Ectodermal cell (in vitro differentiated cells): Measurements from ENCODE around the gene HELZ2.

Source experiments
- H3K27ac ChIP-seq: 2 replicates; pipeline ENCODE4 v1.7.0; 2013; ENCODE audit warnings: mild to moderate bottlenecking, low read depth, low read length; ENCODE audit not compliant: insufficient read depth, poor library complexity, severe bottlenecking
- H3K27me3 ChIP-seq: 2 replicates; pipeline ENCODE4 v1.7.0; 2013; ENCODE audit warnings: mild to moderate bottlenecking, low read length; ENCODE audit not compliant: insufficient read depth, control insufficient read depth, poor library complexity, severe bottlenecking
- H3K36me3 ChIP-seq: one replicate; pipeline ENCODE4 v1.7.0; 2013; ENCODE audit warnings: low read length; ENCODE audit not compliant: control insufficient read depth, insufficient read depth
- H3K4me1 ChIP-seq: one replicate; pipeline ENCODE4 v1.7.0; 2013; ENCODE audit warnings: low read length; ENCODE audit not compliant: control insufficient read depth, insufficient read depth
- H3K4me3 ChIP-seq: 2 replicates; pipeline ENCODE4 v1.7.0; 2013; ENCODE audit warnings: low read depth, low read length, control low read depth; ENCODE audit not compliant: insufficient read depth
- H3K9me3 ChIP-seq: 2 replicates; pipeline ENCODE4 v1.7.0; 2013; ENCODE audit warnings: mild to moderate bottlenecking, low read length, moderate library complexity; ENCODE audit not compliant: control insufficient read depth
- WGBS, 2 experiments: methylation state at CpG; one replicate each; pipeline ENCODE4 v1.1.7; 2013; ENCODE audit warnings: missing lambda C conversion rate in 2 of 2; 5-methylcytosine and 5-hydroxymethylcytosine counted together

The HELZ2 gene

DNA sequence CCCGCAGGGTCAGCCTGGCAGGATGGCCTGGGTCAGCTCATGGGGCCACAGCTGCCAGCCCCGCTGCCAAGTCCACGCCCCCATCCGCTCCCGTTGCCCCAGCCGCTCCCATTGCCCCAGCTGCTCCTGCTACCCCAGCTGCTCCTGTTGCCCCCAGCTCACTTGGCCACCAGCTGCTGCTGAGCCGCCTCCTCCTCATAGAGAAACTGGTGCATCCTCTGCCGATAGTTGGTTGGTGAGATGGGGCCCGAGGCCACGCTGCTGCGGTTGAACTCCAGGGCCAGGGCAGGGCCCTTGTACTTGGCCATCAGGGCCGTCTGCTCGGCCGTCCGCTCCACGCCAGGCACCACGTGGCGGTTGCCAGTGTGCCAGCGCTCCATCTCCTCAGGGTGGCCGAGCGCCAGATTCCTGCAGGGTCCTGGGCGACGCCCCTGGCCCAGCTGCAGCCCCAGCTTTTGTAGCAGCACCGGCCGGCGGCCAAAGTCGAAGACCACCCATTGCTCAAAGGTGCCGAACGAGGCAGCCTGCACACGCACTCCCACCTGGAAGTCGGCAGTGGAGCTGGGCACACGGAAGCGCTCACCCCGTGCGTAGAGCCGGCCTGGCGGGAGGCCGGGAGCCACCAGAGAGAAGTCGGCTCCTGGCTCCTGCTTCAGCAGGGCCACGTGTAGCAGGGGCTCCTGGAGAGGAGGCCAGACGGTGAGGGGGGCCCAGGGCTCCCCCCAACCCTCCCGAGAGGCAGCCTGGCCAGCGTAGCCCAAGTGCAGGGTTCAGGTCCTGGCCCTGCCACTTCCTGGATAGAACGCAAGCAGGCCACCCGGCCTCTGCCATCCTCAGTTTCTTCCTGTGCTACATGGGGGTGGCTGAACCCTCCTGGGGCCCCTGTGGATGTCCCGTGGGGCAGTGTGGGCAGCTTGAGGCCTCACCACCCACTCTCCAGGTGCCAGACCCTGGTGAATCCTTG is 4.8 kb downstream of the HELZ2 start:
- WGBS, 2 experiments, result 92 to 93% methylated on average over 46 of the region's 46 CpGs
- Histone ChIP-seq H3K27ac (no peak overlapping the region), H3K4me1 (peaks cover 1% of the 10 kb centered on the region), H3K4me3 (no peak overlapping the region), H3K27me3 (no peaks in the 10 kb centered on the region), H3K9me3 (no peaks in the 10 kb centered on the region), H3K36me3 (no peaks in the 10 kb centered on the region)

DNA sequence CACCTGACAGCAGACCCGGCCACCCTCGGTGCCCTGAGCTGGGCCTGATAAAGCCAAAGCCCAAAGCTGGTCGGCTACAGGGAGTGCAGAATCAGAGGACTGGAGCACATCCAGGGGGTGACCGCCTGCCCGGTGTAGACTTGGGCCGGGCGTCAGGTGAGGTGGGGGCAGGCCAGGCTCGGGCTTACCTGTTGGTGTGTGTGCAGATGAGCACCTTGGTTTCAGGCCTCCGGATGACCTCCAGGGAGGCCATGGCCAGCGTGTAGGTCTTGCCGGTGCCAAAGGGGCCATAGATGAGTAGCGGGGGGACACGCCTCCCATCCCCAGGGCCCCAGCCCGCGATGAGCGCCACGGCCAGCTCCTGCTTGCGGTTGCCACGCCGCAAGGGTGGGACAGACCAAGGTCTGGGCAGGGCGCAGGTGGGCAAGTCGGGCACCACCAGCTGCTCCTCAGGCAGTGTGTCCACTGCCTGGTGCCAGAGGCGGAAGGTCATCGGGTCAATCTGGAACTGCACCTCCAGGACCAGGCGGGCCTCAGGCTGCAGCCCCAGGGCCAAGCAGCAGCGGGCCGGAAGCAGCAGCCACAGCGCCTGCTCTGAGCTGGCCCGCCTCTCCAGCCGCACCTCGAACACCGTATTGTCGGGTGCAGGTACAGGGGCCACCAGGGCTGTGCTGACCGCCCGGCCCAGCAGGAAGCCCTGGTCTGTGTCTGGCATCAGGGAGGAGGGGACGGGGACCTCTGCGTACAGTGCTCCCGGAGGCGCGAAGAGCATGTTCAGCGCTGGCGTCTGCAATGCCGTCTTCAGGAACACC is 5.7 kb downstream of the HELZ2 start:
- 95 to 96% methylated on average over 43 of the region's 43 CpGs for WGBS, 2 experiments
- Histone ChIP-seq H3K4me1 (no peaks in the 10 kb centered on the region), H3K27ac (no peak overlapping the region), H3K9me3 (no peaks in the 10 kb centered on the region), H3K27me3 (no peaks in the 10 kb centered on the region), H3K36me3 (no peaks in the 10 kb centered on the region), H3K4me3 (no peak overlapping the region)

DNA sequence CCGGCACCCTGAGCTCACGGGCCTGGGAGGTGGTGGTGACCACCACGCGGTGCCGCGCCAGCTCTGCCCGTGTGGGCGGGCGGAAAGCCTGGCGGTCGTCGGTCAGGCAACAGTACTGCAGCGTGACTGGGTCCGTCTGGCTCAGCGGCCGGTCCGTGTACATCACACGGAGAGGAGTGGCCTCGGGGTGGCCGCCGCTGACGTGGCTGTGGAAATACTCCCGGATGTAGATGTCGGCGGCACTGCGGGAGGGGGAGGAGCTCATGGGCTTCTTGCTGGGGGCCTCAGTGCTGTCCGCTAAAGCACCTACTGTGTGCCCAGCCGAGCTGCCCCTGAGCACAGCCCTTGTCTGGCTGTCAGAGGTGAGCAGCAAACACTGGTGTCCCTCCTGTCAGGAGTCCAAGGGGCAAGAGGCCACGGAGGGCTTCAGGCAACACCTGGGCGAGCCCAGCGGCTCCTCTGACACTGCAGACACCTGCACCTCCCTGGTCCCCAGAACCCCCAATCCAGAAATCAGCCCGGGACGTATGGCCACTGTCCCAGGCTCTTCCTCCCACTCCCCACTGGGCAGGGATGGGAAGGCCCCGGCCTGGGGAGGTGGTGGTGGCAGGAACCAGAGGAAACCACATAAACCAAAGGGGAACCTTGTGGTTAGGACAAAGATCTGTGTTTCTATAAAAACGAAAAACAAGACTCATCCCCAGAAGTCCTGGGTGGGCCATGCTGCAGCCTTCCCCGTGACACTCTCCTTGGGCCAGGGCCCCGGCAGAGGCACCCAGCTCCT is 6.5 kb downstream of the HELZ2 start:
- H3K4me3 ChIP-seq, result no peak overlapping the region
- H3K27ac ChIP-seq, result no peak overlapping the region
- H3K9me3 ChIP-seq, result no peaks in the 10 kb centered on the region
- 95% methylated on average over 37 of the region's 37 CpGs for WGBS, 2 experiments
- H3K27me3 ChIP-seq, result no peaks in the 10 kb centered on the region
- no peaks in the 10 kb centered on the region for H3K36me3 ChIP-seq
- H3K4me1 ChIP-seq, result no peaks in the 10 kb centered on the region

DNA sequence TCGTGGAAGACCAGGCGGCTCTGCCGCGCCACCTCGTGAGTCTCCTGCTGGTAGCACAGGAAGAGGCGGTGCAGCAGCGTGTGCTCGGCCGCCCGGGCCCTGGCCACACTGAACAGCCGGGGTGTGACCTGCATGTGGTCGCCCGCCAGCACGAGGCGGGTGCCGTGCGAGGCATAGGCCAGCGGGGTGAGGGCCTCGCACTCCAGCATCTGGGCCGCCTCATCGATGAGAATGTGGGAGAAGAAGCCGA is 7.0 kb downstream of the HELZ2 start:
- WGBS, 2 experiments, result 96% methylated on average over 22 of the region's 22 CpGs
- Histone ChIP-seq H3K27me3 (no peaks in the 10 kb centered on the region), H3K9me3 (no peaks in the 10 kb centered on the region), H3K27ac (no peak overlapping the region), H3K4me1 (no peaks in the 10 kb centered on the region), H3K36me3 (no peaks in the 10 kb centered on the region), H3K4me3 (no peak overlapping the region)

DNA sequence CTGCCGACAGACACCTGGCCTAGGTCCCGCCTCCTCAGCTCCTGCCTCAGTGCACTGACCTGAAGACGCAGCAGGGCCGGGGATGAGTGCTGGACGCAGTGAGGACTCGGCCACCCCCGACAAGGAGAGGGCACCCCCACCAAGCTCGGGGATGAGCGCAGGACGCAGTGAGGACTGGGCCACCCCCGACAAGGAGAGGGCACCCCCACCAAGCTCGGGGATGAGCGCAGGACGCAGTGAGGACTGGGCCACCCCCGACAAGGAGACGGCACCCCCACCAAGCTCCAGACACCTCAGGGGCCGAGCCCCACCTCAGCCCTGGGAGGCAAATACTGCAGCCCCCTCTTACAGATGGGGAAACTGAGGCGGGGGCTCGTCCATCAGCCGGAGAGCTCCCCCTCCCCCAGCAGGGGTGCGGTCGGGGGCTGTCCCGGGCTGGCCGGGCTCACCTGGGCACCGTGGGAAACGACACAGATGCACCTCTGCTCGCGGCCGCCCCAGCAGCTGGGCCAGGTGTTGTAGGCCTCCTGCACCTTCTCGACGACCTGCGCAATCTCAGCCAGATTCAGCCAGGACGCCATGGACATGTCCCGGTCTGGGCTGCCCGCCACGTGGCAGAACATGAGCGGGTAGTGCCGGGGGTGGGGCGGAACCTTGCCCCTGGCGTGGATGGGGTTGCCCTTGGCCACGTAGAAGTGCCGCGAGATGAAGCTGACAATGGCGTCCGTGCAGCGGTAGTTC is 7.5 kb downstream of the HELZ2 start:
- H3K27ac ChIP-seq, result no peak overlapping the region
- 91 to 92% methylated on average over 46 of the region's 46 CpGs for WGBS, 2 experiments
- no peak overlapping the region for H3K4me3 ChIP-seq
- H3K9me3 ChIP-seq, result no peaks in the 10 kb centered on the region
- H3K4me1 ChIP-seq, result no peaks in the 10 kb centered on the region
- no peaks in the 10 kb centered on the region for H3K27me3 ChIP-seq
- H3K36me3 ChIP-seq, result no peaks in the 10 kb centered on the region

DNA sequence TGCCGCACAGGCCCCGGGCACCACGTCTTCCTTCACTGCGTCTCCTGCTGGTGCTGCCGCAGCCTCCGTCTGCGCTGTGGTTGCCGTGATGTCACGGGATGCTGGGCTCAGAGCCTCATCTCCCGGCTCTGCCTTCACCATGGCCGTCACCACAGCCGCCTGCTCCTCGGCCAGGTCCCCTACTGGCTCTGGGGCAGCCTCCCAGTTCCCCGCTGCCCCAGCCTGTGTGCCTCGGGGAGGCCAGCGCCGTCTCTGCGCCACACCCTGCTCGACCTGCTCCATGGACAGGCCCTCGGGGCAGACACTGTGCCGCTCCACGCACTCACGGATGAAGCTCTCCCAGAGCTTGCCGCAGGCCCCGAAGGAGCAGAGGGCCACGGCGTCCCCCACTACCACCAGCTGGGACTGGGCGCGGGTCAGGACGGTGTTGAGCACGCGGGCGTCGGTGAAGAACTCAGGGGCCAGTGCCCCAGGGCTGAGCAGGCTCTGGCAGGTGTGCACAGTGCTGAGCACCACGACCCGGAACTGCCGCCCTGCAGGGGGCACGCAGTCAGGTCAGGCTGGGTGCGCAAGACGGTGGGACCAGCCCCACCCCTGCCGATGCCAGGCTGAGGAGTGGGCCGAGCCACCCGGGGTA is 8.2 kb downstream of the HELZ2 start:
- WGBS, 2 experiments, result 95 to 96% methylated on average over 43 of the region's 43 CpGs
- Histone ChIP-seq H3K4me1 (no peaks in the 10 kb centered on the region), H3K4me3 (no peak overlapping the region), H3K9me3 (no peaks in the 10 kb centered on the region), H3K27ac (no peak overlapping the region), H3K27me3 (no peaks in the 10 kb centered on the region), H3K36me3 (no peaks in the 10 kb centered on the region)

DNA sequence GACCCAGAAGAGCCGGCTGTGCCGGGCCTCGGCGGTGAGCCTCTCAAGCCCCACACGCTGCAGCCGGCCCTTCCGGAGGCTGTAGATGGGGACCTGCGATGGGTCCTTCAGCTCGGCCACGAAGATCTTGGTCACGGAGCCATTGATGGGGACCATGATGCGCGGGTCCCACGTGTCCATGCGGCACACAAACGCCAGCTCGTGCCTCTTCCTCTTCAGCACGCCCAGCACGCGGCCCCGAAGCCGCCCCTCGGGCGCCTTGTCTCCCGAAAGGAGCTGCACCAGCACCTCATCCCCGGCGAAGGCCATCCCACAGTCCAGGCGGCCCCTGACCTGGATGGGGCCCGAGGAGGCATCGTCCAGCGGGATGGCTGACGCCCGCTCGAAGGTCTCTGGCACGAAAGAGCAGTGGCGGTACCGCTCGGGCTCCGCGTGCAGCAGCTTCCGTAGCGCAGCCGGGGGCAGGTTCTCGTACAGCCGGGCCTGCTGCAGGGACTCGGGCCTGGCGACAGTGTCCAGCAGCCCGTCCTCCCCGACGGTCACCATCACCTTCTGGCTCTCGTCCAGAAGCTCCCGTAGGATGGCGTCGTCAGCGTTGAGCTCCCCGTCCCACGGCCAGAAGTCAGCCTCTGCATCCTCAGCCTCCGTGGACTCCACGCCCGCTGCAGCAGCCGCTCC is 8.9 kb downstream of the HELZ2 start:
- H3K4me1 ChIP-seq, result no peaks in the 10 kb centered on the region
- 96% methylated on average over 61 of the region's 61 CpGs for WGBS, 2 experiments
- no peaks in the 10 kb centered on the region for H3K9me3 ChIP-seq
- H3K27ac ChIP-seq, result no peak overlapping the region
- H3K27me3 ChIP-seq, result no peaks in the 10 kb centered on the region
- H3K36me3 ChIP-seq, result no peaks in the 10 kb centered on the region
- H3K4me3 ChIP-seq, result no peak overlapping the region

DNA sequence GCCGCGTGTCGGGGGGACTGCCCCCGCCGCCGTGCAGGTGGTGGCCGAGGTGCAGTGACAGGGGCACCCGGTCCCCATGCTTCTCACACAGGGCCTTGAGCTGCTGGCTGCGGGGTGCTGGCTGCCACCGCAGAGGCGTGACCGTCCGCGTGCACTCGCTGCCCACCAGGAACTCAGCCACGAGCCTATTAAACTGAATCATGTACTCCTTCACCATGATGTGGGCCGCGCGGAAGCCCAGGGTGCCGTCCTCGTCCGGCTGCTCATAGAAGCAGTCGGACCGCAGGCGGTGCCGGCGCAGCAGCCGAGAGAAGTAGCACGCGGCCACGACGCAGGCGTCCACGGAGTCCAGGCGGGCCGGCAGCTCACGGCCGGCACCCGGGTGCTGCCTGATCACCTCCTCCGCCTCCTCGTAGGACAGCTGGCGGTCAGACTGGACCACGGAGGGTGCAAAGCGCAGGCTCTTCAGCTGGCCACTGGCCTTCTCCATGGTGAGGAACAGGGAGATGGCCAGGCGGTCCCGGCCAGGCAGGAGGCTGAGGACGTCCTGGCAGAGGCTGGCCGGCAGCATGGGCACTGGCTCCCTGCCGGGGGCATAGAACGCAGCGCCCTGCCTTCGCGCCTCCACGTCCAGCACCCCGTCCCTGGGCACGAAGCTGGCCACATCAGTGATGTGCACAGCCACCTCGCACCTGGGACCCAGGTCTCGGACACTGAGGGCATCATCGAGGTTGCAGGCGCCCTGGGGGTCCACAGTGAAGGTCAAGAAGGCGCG is 9.8 kb downstream of the HELZ2 start:
- Histone ChIP-seq H3K36me3 (no peaks in the 10 kb centered on the region), H3K4me3 (no peak overlapping the region), H3K4me1 (no peaks in the 10 kb centered on the region), H3K9me3 (no peaks in the 10 kb centered on the region), H3K27ac (no peak overlapping the region), H3K27me3 (no peaks in the 10 kb centered on the region)
- WGBS, 2 experiments, result 96% methylated on average over 62 of the region's 62 CpGs
